GM21528 (cell line): ENCODE data around the gene ADGRL3.

Experiments used
- ATAC-seq: cut with Tn5 transposase; IDR thresholded peaks from one replicate; pipeline ENCODE4 v1.9.1; 2021; ENCODE audit warnings: mild to moderate bottlenecking, moderate library complexity; ENCODE audit not compliant: unreplicated experiment, low FRiP score

ADGRL3 gene

DNA sequence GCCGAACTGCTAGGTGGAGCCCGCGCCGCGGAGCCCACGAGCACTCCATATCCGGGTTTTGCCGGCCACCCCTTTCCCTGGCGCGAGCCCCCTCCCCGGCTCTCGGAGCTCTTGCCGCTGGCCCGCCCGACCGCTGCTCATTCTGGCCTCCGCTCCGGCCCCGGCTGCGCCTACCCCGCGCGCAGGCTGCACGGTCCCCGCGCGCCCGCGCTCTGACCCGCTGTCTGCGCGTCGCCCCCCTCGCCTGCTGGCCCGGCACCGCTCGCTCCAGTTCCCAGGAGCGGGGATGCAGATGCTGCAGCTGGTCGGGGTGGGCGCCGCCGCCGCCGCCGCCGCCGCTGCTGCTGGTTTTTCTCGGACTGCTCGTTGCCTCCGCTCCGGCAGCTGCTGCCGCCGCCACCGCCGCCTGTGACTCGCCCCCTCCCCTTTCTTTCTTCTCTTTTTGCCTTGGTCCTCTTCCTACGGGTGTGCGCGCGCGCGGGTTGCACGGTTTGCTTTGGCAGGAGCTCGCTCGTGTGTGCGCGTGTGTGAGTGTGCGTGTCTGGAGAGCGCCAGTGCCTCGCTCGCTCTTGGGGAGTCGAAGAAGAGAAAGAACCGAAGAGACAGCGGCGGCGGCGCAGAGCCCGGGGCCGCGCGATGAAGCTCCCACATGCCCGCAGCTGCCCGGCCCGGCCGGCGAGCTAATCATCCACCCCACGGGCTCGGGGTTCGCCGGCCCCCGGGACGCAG lies at the start of gene ADGRL3:
Gene ADGRL3, plus strand, starts transcription at position 140 of the 729 bp plus-strand sequence.
- ATAC-seq, result no peak

DNA sequence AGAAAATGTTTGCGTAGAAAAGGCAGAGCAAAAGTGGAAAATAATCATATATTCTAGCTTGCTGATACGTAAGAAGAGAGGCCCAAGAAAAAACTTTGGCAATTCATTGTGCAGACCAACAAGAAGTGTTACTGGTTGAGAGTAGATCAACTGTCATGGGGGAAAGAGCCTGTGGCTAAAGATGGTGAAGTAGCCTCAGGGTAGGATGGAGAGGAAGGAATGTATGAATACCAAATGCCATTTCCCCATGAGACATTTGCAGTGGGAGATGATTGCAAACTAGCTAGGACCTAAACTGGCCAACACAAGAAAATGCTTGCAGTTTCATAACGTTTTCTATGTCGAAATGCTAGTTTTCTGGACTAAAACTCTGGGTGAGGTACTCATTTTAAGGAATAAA lies 47.7 kb upstream of the ADGRL3 start:
- ATAC-seq, result no peak

DNA sequence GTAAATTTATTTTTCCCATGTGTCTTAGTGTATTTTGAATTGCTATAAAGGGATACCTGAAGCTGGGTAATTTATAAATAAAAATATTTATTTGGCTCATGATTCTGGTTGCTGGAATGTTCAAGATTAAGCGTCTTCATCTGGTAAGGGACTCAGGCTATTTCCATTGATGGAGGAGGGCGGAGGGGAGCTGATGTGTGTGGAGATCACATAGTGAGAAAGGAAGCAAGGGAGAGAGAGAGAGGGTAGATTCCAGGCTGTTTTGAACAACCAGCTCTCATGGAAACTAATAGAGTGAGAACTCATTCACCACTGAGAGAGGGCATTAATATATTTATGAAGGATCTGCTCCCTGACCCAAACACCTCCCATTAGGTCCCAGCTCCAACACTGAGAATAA lies 39.6 kb upstream of the ADGRL3 start:
- no peak for ATAC-seq

DNA sequence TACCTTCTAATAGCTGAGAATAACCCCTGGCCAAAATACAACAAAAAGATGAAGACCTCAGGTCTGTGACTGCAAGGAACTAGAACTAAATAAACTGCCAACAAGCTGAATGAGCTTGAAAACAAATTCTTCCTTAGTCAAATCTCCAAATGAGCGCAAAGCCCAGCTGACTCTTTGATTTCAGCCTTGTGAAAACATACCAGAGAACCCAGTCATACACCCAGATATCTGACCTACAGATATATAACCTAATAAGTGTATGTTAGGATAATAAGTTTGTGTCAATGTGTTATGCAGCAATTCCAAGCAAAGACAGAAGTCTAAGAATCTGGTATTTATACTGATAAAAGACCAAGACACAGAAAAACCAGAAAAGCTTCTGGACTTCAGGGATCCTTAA lies 38.0 kb upstream of the ADGRL3 start:
- ATAC-seq, result no peak

GRCh38 chr4:61173799-61174198 lies 26.3 kb upstream of the ADGRL3 start:
- no peak for ATAC-seq

GRCh38 chr4:61175495-61175894 lies 24.6 kb upstream of the ADGRL3 start:
- ATAC-seq, result no peak

DNA sequence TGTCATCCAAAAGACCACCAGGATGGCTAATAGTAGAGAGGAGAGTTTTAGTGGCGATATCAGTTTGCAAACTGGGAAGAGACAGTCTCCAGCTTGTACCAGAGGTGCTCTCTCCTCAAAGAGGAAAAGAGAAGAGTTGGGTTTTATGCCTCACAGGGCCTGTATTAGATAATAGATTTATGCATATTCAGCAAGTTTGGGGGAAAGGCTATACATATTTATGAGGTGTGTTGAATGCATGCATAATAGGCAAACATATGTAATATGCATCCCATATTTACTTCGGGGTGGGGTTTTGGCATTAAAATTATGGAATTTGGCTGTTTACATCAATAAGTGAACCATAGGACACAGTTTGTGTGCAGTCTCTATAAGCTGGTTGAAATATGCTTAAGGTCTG lies 22.8 kb upstream of the ADGRL3 start:
- ATAC-seq, result no peak

- ATAC-seq, result no peak
Measured at GRCh38 chr4:61180405-61180804, 19.7 kb upstream of the ADGRL3 start.

DNA sequence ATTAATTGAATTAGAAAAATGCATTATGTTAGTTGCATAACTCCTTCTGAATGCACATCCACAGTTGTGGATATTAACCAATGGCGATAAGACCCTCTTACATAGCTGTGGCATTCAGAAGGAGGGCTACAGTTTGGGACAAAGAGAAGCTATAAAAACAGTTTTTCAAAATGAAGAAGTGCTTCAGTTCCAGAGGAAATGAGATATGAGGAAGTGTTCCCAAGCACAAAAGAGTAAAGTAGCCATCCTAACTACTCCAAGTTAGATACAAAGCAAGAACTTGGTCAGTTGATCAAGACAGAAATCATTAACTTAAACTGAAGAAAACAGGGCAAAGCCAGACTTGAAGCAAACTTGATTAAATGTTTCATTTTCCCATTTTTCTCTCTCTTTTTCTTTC lies 17.2 kb upstream of the ADGRL3 start:
- ATAC-seq, result no peak

- ATAC-seq, result no peak
Measured at GRCh38 chr4:61185288-61185687, 14.8 kb upstream of the ADGRL3 start.

- ATAC-seq, result no peak
Measured at GRCh38 chr4:61192392-61192791, 7.7 kb upstream of the ADGRL3 start.

DNA sequence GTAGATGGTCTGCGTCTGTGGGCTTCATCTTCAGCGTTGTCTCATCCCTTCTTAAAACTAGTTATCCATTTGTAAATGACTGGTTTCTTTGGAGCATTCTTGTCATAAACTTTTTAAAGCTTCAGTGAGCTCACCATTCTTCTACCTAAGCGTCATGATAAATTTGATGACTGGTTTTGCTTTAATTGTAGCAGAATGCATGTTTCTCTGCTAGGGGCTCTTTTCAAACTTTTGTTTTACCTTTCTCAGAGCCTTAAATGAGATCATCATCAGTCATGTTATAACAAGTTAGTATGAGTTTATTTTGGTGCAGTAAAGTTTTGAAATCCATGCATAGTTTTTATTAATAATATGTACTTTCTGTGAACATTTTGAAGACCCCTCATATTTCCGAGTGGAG lies 6.3 kb upstream of the ADGRL3 start:
- ATAC-seq, result no peak

- ATAC-seq, result no peak
Measured at GRCh38 chr4:61194571-61194970, 5.6 kb upstream of the ADGRL3 start.

- no peak for ATAC-seq
Measured at GRCh38 chr4:61195101-61195500, 5.0 kb upstream of the ADGRL3 start.

DNA sequence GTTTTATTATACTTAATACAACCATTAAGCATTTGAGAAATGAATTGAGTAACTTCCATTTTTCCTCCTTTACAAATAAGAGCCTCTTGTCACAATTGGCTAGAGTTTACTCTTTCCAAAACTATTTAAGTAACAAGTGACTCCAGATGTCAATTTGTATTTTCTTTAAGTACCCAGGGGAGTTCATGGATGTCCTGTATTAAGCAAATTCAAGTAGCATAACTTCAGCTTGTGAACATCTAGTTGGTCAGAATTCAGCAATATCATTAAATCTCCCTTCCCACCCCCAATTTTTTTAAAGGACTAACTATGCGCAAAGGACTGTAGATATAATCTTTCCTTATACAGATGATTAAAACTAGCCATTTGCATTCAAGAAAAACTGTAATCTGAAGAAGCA lies 1.4 kb upstream of the ADGRL3 start:
- ATAC-seq, result no peak

DNA sequence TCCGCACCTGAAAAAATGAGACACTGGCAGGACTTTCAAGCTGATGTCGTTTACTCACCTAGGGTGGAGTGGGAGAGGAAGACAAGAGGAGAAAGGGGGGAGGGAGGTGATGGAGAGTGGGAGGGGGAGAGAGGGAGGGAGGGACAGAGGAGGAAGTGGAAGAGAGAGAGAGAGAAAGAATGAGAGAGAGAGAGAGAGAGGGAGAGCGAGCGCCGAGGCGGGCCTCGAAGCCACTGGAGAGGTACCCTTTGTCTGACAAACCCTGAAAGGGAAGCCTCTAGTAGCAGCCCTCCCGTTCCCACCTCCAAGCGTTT lies 296 bp upstream of the ADGRL3 start:
- no peak for ATAC-seq

DNA sequence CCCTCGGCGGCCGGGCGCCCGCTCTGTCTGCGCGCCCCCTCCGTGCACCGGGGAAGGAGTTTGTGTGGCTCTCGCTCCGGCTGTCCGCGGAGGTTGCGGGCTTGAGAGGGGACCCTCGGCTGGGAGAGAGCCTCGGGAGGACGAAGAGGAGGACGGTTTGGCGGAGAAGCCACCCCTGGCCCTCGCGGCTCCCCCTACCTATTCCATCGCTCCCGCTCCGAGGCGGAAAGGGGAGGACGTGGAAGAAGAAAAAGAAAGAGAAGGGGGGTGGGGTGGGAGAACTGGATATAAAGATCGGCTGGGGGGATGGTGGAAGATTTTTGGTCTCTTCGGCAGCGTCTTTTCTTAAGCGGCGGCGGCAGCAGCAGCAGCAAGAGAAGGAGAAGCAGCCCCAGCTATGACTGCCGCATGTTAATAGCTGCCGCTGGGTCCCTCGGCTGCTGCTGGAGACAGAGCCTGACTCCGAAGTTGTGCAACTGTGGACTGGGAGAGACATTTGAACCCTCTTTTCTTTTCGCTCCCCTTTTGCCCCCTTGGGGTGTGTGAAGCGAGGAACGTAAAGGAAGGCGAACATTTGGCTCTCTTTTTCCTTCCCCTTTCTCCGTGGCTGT lies 895 bp downstream of the ADGRL3 start:
- no peak for ATAC-seq

- no peak for ATAC-seq
Measured at GRCh38 chr4:61201561-61201960, 1.4 kb downstream of the ADGRL3 start.

- ATAC-seq, result no peak
Measured at GRCh38 chr4:61201961-61202637, 2.0 kb downstream of the ADGRL3 start.

DNA sequence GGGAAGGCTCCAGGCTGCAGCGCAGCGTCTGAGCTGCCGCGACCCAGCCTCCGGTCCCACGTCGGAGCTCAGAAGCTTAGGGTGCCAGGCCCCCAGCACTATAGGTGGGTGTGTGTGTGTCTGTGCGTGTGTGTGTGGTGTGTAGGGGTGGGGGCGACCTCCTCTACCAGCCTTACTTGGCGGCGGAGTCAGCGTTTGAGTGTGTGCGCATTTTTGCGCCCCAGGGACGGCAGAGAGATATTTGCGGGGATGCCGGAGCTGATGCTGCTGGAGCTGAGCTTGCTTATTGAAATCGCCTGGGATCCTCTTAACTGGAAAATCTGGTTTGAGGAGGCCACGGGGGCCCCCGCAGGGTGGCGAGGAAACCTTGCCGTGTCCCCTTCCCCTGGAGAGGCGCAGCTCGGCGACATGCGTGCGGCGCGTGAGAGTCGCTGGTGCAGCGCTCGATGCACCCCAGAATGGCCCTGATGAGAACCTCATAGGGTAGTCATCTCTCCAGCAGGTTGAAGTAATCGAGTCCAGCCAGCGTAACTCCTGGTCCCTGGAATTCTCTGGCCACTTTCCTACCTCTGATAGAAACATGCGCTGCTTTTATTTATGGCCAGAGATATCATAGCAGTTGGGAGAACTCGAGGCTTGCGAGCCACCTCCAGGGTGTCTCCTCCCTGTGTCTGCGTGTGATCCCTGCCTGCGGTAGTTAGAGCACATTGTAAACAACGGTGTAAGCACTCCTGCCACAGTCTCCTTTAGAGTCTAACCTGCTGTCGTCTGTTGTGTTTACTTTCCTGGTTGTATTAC lies 2.7 kb downstream of the ADGRL3 start:
- ATAC-seq, result no peak

DNA sequence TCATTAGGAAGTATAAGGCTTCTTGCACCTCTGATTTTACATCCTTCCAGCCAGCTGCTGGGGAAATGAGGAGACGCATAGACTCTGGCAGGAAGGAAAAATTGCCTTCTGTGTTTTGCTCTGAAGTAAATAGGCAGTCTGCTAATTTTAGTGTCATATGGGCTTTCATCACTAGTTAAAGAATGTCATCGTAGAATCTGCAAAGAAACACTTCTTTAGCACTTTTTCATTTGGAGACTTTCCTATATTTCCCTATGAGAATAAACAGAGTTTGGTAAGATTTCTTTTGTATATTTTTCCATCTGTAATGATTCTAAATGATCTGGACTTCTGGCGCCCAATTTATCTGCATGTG lies 3.3 kb downstream of the ADGRL3 start:
- no peak for ATAC-seq
